ENCODE data around the gene TMEM247.

GRCh38 chr2:46512185-46512584, 32.8 kb downstream of the TMEM247 start:
- TF ChIP-seq CTCF (IDR thresholded peaks at IDR 0.05): no peak
- TF ChIP-seq POLR2A (IDR thresholded peaks at IDR 0.05): no peak
- no peak for TF ChIP-seq POLR2AphosphoS5 (IDR thresholded peaks at IDR 0.05)
